B cell (primary cell): ENCODE measurements around the gene PDZD8. TPM values are rescaled to one million over a fixed set of nuclear protein-coding genes. Genes with fewer than 3 reads are reported as not detected.

Experiments
- ATAC-seq: fragments of 200-7000 bp; cut with Tn5 transposase; one replicate; pipeline ENCODE4 v1.10.0; 2021; ENCODE audit warnings: low read depth, mild to moderate bottlenecking, moderate number of reproducible peaks, moderate library complexity
- CTCF ChIA-PET: fragments of 350-600 bp; sonication (Branson Sonifier 250); formaldehyde crosslinking; loops from one replicate; lab custom pipeline; 2021; ENCODE audit warnings: antibody characterized with exemption, inconsistent platforms; lab: Charles Lee
- POLR2A ChIA-PET: fragments of 350-600 bp; sonication (Branson Sonifier 250); formaldehyde crosslinking; loops from one replicate; lab custom pipeline; 2021; ENCODE audit warnings: antibody characterized with exemption; lab: Charles Lee
- DNase-seq: peaks from one replicate; pipeline ENCODE4 v3.0.0; 2013
- H2AFZ ChIP-seq: 2 replicates; pipeline ENCODE4 v1.6.1; 2012; ENCODE audit warnings: mild to moderate bottlenecking, low read depth, low read length; ENCODE audit not compliant: insufficient read depth, poor library complexity, severe bottlenecking
- H3K27ac ChIP-seq, 2 donors: 1 replicate in 1 of 2; 2 replicates in 1 of 2; pipeline ENCODE4 v1.5.1; 2012 to 2013; ENCODE audit warnings: low read length in 2 of 2, mild to moderate bottlenecking in 2 of 2, moderate library complexity in 1 of 2
- H3K27me3 ChIP-seq, 4 experiments: fragments of 200-600 bp in 1 of 4; sonication (generic) in 1 of 4; replicated peaks in 1 of 4; 1 replicate in 2 of 4; 2 replicates in 2 of 4; pipeline versions ENCODE4 v1.6.1 to v1.7.0; 2013 to 2016; ENCODE audit warnings: low read length in 3 of 4, mild to moderate bottlenecking in 2 of 4, mixed read lengths in 1 of 4, moderate library complexity in 1 of 4; ENCODE audit not compliant: insufficient read depth in 4 of 4, control insufficient read depth in 3 of 4; ENCODE audit errors: control extremely low read depth in 1 of 4
- H3K36me3 ChIP-seq, 2 experiments: replicated peaks in 1 of 2; 1 replicate in 1 of 2; 2 replicates in 1 of 2; pipeline versions ENCODE4 v1.6.1 to v1.7.1; 2013; ENCODE audit warnings: low read length in 1 of 2; ENCODE audit not compliant: insufficient read depth in 2 of 2, control insufficient read depth in 1 of 2; ENCODE audit errors: control extremely low read depth in 1 of 2, extremely low read depth in 1 of 2
- H3K4me1 ChIP-seq, 2 donors: fragments of 200-600 bp in 1 of 2; sonication (generic) in 1 of 2; 1 replicate in 1 of 2; 2 replicates in 1 of 2; pipeline versions ENCODE4 v1.5.1 to v1.6.1; 2013 to 2017; ENCODE audit warnings: low read length in 2 of 2; ENCODE audit not compliant: control insufficient read depth in 2 of 2, insufficient read depth in 2 of 2
- H3K4me2 ChIP-seq: replicated peaks from 2 replicates; pipeline ENCODE3; 2012; ENCODE audit warnings: mild to moderate bottlenecking, low read depth, low read length; ENCODE audit not compliant: poor library complexity, severe bottlenecking
- H3K4me3 ChIP-seq, 5 experiments: fragments of 200-600 bp in 1 of 5; sonication (generic) in 1 of 5; 1 replicate in 3 of 5; 2 replicates in 2 of 5; pipeline versions ENCODE4 v1.5.1 to v1.7.0; 2011 to 2016; ENCODE audit warnings: low read length in 4 of 5, mild to moderate bottlenecking in 4 of 5, low read depth in 2 of 5, control low read depth in 1 of 5, moderate library complexity in 1 of 5; ENCODE audit not compliant: insufficient read depth in 1 of 5; ENCODE audit errors: control extremely low read depth in 1 of 5, extremely low read depth in 1 of 5
- H3K79me2 ChIP-seq: fragments of 200-600 bp; sonication (generic); one replicate; pipeline ENCODE4 v1.6.0; 2016; ENCODE audit warnings: low read length; ENCODE audit not compliant: control insufficient read depth, insufficient read depth
- H3K9ac ChIP-seq: fragments of 200-600 bp; sonication (generic); 2 replicates; pipeline ENCODE4 v1.6.1; 2017; ENCODE audit warnings: mild to moderate bottlenecking, low read length, moderate library complexity
- H3K9me3 ChIP-seq, 3 donors: one replicate each; pipeline versions ENCODE4 v1.6.1 to v1.7.1; 2013; ENCODE audit warnings: low read length in 2 of 3; ENCODE audit not compliant: control insufficient read depth in 2 of 3, insufficient read depth in 1 of 3; ENCODE audit errors: control extremely low read depth in 1 of 3
- H4K20me1 ChIP-seq: 2 replicates; pipeline ENCODE4 v1.6.0; 2012; ENCODE audit warnings: mild to moderate bottlenecking, low read length; ENCODE audit not compliant: insufficient read depth, control insufficient read depth, poor library complexity, severe bottlenecking
- H3K27ac Mint-ChIP-seq: one replicate; pipeline ENCODE4 v1.8.0; 2021; ENCODE audit warnings: mixed read lengths
- H3K27me3 Mint-ChIP-seq: one replicate; pipeline ENCODE4 v1.8.0; 2021; ENCODE audit warnings: mixed read lengths
- H3K4me1 Mint-ChIP-seq: one replicate; pipeline ENCODE4 v1.8.0; 2021; ENCODE audit warnings: mixed read lengths
- H3K4me3 Mint-ChIP-seq: one replicate; pipeline ENCODE4 v1.8.0; 2021; ENCODE audit warnings: mixed read lengths
- H3K9me3 Mint-ChIP-seq: one replicate; pipeline ENCODE4 v1.8.0; 2022; ENCODE audit warnings: mixed read lengths; ENCODE audit not compliant: insufficient read depth
- EZH2 ChIP-seq: IDR thresholded peaks from 2 replicates; pipeline ENCODE4 v1.6.1; 2012; ENCODE audit warnings: borderline replicate concordance, low read depth, mild to moderate bottlenecking, moderate library complexity, low read length; ENCODE audit not compliant: insufficient read depth, poor library complexity, severe bottlenecking
- WGBS: methylation state at CpG from one replicate; pipeline ENCODE4 v1.1.5; 2013; ENCODE audit warnings: missing lambda C conversion rate; ENCODE audit not compliant: insufficient coverage; 5-methylcytosine and 5-hydroxymethylcytosine counted together
- intact Hi-C: fragments of 100-400 bp; cut with micrococcal nuclease; formaldehyde crosslinking; loops from one replicate; pipeline ENCODE4 v1.10.0; 2022
- polyA plus RNA-seq: library from polyadenylated mRNA; depleted of rRNA; stranded (reverse); fragments of >200 nt; gene quantifications from 2 replicates; pipeline ENCODE4 v1.2.3, GENCODE V29; 2012
- total RNA-seq, 2 donors: library from RNA; stranded (reverse); fragments of 120-200 nt in 1 of 2; gene quantifications; 1 replicate in 1 of 2; 2 replicates in 1 of 2; pipeline versions ENCODE4 v1.2.3 to v1.2.4, GENCODE V29; 2013 to 2022
- TF ChIP-seq, protein P1 (sequence below): fragments of 200-600 bp; IDR thresholded peaks from one replicate; pipeline ENCODE4 v1.8.0; 2022; ENCODE audit warnings: antibody characterized with exemption, mild to moderate bottlenecking

PDZD8 gene
- total and polyA plus RNA-seq, 2 donors (not counting 1 experiment from before 2014, with no cell fraction given): 4.9 to 13.2 TPM

DNA sequence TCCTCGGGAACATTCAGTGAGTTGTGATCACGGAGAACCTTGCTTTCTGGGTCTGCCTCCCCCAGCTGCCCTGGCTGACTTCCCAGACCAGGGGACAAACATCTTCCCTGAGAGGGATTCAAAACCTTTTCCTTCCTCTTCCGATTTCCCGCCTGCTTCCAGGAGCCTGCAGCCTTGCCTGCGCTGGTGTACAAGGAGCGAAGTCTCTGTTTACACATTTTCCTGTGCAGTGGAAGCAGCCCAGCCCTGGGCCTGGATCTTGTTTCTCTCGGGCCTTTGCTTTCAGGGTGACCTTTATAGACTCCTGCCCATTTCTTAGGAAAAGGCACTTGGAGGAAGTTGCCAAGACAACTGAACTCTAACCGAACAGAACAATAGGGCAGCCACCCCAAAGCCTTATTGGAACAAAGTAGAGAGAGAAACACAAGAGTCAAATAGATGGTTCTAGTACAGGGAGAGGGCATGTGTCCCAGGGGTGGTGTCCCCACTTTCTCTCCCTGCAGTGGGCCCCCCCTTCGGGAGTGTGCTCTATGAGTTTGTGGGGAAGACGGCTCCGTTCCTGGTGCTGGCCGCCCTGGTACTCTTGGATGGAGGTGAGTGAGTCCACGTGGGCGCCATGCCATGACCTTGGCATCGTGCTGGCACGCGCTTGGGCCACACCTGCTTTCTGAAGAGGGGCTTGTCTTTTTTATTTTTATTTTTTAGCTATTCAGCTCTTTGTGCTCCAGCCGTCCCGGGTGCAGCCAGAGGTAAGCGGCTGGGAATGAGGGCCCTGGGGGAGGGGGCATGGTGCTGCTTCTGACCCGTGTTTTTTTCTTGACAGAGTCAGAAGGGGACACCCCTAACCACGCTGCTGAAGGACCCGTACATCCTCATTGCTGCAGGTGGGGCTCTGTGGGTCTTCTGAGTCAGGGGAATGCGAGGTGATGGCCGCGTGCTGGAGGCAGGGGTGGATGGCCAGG, 120.2 kb downstream of the PDZD8 start:
- intact Hi-C loops: no loop called here
- CTCF ChIA-PET: no interaction called here

DNA sequence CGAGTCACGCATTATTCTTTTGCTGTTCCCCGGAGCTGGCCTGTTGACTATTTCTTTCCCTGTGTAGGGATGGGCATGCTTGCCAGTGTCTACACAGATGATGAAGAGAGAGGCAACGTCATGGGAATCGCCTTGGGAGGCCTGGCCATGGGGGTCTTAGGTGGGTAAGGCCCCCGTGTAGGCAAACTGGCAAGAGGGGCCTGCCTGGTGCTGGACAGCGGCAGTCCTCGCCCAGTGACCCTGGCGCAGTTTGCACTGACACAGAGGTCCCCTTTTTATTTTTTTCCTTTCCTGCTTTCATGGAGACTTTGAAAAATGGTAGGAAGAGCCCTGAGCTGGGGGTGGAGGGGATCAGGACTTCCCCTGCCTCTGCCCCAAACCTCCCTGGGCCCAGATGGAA, 120.9 kb downstream of the PDZD8 start:
- Histone ChIP-seq H4K20me1 (no peaks in the 10 kb centered on the region), H3K4me2 (no peak overlapping the region), H3K9ac (no peak overlapping the region), H3K27me3 (peaks cover 0 to 11% (median 0%) of the 10 kb centered on the region in 4 experiments), H3K9me3 (no peaks in the 10 kb centered on the region), H3K4me3 (no peak overlapping the region), H3K4me1 (no peaks in the 10 kb centered on the region), H3K79me2 (no peaks in the 10 kb centered on the region), H3K36me3 (no peaks in the 10 kb centered on the region), H2AFZ (no peak overlapping the region), H3K27ac (no peak overlapping the region)
- CTCF ChIA-PET: no interaction called here
- WGBS: 80% methylated on average over 9 of the region's 9 CpGs
- no peak overlapping the region for H3K4me3 Mint-ChIP-seq
- TF ChIP-seq, protein P1, sequence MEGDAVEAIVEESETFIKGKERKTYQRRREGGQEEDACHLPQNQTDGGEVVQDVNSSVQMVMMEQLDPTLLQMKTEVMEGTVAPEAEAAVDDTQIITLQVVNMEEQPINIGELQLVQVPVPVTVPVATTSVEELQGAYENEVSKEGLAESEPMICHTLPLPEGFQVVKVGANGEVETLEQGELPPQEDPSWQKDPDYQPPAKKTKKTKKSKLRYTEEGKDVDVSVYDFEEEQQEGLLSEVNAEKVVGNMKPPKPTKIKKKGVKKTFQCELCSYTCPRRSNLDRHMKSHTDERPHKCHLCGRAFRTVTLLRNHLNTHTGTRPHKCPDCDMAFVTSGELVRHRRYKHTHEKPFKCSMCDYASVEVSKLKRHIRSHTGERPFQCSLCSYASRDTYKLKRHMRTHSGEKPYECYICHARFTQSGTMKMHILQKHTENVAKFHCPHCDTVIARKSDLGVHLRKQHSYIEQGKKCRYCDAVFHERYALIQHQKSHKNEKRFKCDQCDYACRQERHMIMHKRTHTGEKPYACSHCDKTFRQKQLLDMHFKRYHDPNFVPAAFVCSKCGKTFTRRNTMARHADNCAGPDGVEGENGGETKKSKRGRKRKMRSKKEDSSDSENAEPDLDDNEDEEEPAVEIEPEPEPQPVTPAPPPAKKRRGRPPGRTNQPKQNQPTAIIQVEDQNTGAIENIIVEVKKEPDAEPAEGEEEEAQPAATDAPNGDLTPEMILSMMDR: no peak
- no peak for TF ChIP-seq EZH2
- H3K27ac Mint-ChIP-seq: no peak overlapping the region
- H3K27me3 Mint-ChIP-seq: peaks cover 11% of the 10 kb centered on the region
- H3K9me3 Mint-ChIP-seq: no peaks in the 10 kb centered on the region
- POLR2A ChIA-PET: no interaction called here
- no peaks in the 10 kb centered on the region for H3K4me1 Mint-ChIP-seq
- ATAC-seq: no peak
- intact Hi-C loops: no loop called here
- DNase-seq: no peak

More for the DNA sequence above, 120.2 kb downstream of the PDZD8 start:
- H3K27me3 Mint-ChIP-seq: peaks cover 17% of the 10 kb centered on the region
- POLR2A ChIA-PET: no interaction called here
- WGBS: 93% methylated on average over 16 of the region's 26 CpGs
- Histone ChIP-seq H3K36me3 (no peaks in the 10 kb centered on the region), H3K4me2 (no peak overlapping the region), H4K20me1 (no peaks in the 10 kb centered on the region), H3K27me3 (peaks cover 0 to 17% (median 0%) of the 10 kb centered on the region in 4 experiments), H3K9ac (no peak overlapping the region), H2AFZ (no peak overlapping the region), H3K4me1 (no peaks in the 10 kb centered on the region), H3K9me3 (no peaks in the 10 kb centered on the region), H3K4me3 (no peak overlapping the region), H3K79me2 (no peaks in the 10 kb centered on the region), H3K27ac (no peak overlapping the region)
- TF ChIP-seq, protein P1: no peak
- no peak for TF ChIP-seq EZH2
- H3K4me1 Mint-ChIP-seq: no peaks in the 10 kb centered on the region
- no peak for DNase-seq
- H3K9me3 Mint-ChIP-seq: no peaks in the 10 kb centered on the region
- H3K27ac Mint-ChIP-seq: no peak overlapping the region
- no peak for ATAC-seq
- no peak overlapping the region for H3K4me3 Mint-ChIP-seq
